ENCODE measurements around the gene TSBP1. TPM values are rescaled to one million over a fixed set of nuclear protein-coding genes. Genes with fewer than 3 reads are reported as not detected.
"Not testable (repeated sequence)": the region's sequence is repeated elsewhere in the genome, so short reads cannot be mapped to it uniquely, and the experiment has no call there.

TSBP1 gene
- total RNA-seq, 1 donor from 2014 or later, result not detected

DNA sequence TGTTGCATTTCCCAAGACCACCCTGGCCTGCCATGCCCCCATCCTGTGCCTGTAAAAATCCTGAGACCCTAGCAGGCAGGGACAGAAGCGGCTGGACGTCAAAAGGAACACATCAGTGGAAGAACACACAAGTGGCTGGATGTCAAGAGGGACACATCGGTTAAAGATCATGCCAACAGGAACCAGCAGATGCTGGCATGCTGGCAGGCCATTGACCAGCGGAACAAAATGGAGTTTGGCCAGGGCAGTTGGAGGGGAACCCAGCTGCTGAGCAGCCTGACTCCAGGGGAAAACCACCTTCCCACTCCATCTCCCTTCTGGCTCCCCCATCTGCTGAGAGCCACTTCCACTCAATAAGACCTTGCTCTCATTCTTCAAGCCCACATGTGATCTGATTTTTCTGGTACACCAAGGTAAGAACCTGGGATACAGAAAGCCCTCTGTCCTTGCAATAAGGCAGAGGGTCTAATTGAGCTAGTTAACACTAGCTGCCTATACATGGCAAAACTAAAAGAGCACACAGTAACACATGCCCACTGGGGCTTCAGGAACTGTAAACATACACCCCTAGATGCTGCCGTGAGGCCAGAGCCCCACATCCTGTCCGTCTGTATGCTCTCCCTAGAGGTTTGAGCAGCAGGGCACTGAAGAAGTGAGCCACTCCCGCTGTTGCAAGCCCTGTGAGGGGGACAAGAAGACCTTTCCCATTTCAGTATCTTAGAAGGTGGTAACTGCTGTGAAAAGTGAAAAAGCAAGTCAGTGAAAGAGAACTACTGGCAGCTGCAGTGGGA, 4.2 kb upstream of the TSBP1 start:
- Histone ChIP-seq H3K9me3 (no peaks in the 10 kb centered on the region), H3K36me3 (no peaks in the 10 kb centered on the region), H3K4me1 (no peaks in the 10 kb centered on the region), H3K4me3 (no peak overlapping the region), H3K27me3 (no peaks in the 10 kb centered on the region), H3K27ac (no peak overlapping the region)
- TF ChIP-seq CTCF (IDR thresholded peaks at IDR 0.05) (no peak), POLR2A (IDR thresholded peaks at IDR 0.05) (no peak), POLR2AphosphoS5 (IDR thresholded peaks at IDR 0.05; ENCODE audit: insufficient read depth in 1 of 2, low read depth in 1 of 2) (no peak)
- no peak for DNase-seq (ENCODE audit: extremely low spot score in 2 of 2)
- intact Hi-C loops (cut with DNase I), result no loop called here

DNA sequence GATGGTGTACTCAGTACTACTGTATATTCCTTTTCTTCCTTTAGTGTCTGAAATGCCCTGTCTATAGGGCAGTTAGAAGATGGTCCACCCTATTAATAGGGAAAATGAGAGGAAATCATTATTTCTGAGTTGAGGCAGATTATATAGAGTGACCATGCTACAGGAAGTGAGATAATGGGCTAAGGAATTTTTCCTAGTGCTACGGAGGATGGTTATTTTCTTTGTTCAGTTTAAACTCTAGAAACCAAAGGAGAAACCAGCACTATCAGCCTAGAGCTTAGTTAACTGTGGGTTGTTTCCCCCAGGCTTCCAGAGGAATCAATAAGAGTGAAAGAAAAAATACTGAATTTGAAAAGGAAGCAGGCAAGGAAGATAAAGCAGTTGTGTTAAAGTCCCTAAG, 474 bp downstream of the TSBP1 start:
- no peaks in the 10 kb centered on the region for H3K9me3 ChIP-seq
- H3K4me3 ChIP-seq, result no peak overlapping the region
- H3K4me1 ChIP-seq, result no peaks in the 10 kb centered on the region
- TF ChIP-seq CTCF (IDR thresholded peaks at IDR 0.05) (no peak), POLR2AphosphoS5 (IDR thresholded peaks at IDR 0.05; ENCODE audit: insufficient read depth in 1 of 2, low read depth in 1 of 2) (no peak), POLR2A (IDR thresholded peaks at IDR 0.05) (no peak)
- no peak overlapping the region for H3K27ac ChIP-seq
- intact Hi-C loops (cut with DNase I), result no loop called here
- H3K27me3 ChIP-seq, result no peaks in the 10 kb centered on the region
- DNase-seq (ENCODE audit: extremely low spot score in 2 of 2), result no peak
- H3K36me3 ChIP-seq, result no peaks in the 10 kb centered on the region

GRCh38 chr6:32370505-32370904, 1.2 kb downstream of the TSBP1 start:
- TF ChIP-seq POLR2A (IDR thresholded peaks at IDR 0.05), result no peak
- no peak for TF ChIP-seq POLR2AphosphoS5 (IDR thresholded peaks at IDR 0.05; ENCODE audit: insufficient read depth in 1 of 2, low read depth in 1 of 2)
- TF ChIP-seq CTCF (IDR thresholded peaks at IDR 0.05), result no peak
- intact Hi-C loops (cut with DNase I), result no loop called here
- no peaks in the 10 kb centered on the region for H3K36me3 ChIP-seq
- H3K4me3 ChIP-seq, result no peak overlapping the region
- no peaks in the 10 kb centered on the region for H3K27me3 ChIP-seq
- H3K9me3 ChIP-seq, result no peaks in the 10 kb centered on the region
- H3K27ac ChIP-seq, result no peak overlapping the region
- no peaks in the 10 kb centered on the region for H3K4me1 ChIP-seq
- no peak for DNase-seq (ENCODE audit: extremely low spot score in 2 of 2)

DNA sequence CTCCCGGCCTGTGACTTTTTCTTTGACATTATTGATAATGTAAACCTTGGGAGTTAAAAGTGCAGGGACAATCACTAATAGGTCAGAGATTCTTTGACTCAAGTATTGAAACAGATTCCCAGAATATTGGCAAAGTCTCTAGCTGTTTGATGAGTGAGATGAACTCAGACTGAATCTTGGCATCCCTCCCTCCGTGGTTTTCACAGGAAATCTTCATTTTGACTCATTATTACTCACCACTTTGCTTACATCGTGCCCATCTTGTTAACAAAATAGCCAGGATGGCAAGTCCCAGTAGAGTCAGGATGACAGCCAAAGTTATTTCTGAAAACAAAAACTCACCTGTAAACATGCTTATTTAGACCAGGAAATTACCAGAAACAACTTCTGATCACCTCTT, 2.0 kb downstream of the TSBP1 start:
- no peak overlapping the region for H3K4me3 ChIP-seq
- TF ChIP-seq CTCF (IDR thresholded peaks at IDR 0.05), result no peak
- no peak for TF ChIP-seq POLR2A (IDR thresholded peaks at IDR 0.05)
- TF ChIP-seq POLR2AphosphoS5 (IDR thresholded peaks at IDR 0.05; ENCODE audit: insufficient read depth in 1 of 2, low read depth in 1 of 2), result no peak
- no peaks in the 10 kb centered on the region for H3K36me3 ChIP-seq
- DNase-seq (ENCODE audit: extremely low spot score in 2 of 2), result no peak
- H3K4me1 ChIP-seq, result no peaks in the 10 kb centered on the region
- no peaks in the 10 kb centered on the region for H3K9me3 ChIP-seq
- H3K27ac ChIP-seq, result no peak overlapping the region
- no peaks in the 10 kb centered on the region for H3K27me3 ChIP-seq
- intact Hi-C loops (cut with DNase I), result no loop called here

GRCh38 chr6:32367644-32368043, 4.1 kb downstream of the TSBP1 start:
- Histone ChIP-seq H3K9me3 (no peaks in the 10 kb centered on the region), H3K27me3 (no peaks in the 10 kb centered on the region), H3K4me1 (no peaks in the 10 kb centered on the region), H3K4me3 (no peak overlapping the region), H3K36me3 (no peaks in the 10 kb centered on the region), H3K27ac (no peak overlapping the region)
- intact Hi-C loops (cut with DNase I), result no loop called here
- DNase-seq (ENCODE audit: extremely low spot score in 2 of 2), result no peak
- TF ChIP-seq CTCF (IDR thresholded peaks at IDR 0.05) (no peak), POLR2A (IDR thresholded peaks at IDR 0.05) (no peak), POLR2AphosphoS5 (IDR thresholded peaks at IDR 0.05; ENCODE audit: insufficient read depth in 1 of 2, low read depth in 1 of 2) (no peak)

- H3K4me3 ChIP-seq; H3K36me3 ChIP-seq; DNase-seq (ENCODE audit: extremely low spot score in 2 of 2); intact Hi-C loops (cut with DNase I); H3K4me1 ChIP-seq; H3K9me3 ChIP-seq; H3K27me3 ChIP-seq; H3K27ac ChIP-seq: not testable (repeated sequence)
Measured at GRCh38 chr6:32359225-32359624, 12.5 kb downstream of the TSBP1 start.

DNA sequence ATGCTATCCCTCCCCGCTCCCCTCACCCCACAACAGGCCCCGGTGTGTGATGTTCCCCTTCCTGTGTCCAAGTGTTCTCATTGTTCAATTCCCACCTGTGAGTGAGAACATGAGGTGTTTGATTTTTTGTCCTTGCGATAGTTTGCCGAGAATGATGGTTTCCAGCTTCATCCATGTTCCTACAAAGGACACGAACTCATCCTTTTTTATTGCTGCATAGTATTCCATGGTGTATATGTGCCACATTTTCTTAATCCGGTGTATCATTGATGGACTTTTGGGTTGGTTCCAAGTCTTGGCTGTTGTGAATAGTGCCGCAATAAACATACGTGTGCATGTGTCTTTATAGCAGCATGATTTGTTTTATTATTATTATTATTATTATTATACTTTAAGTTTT, 13.2 kb downstream of the TSBP1 start:
- H3K4me1 ChIP-seq, H3K36me3 ChIP-seq, H3K27ac ChIP-seq: not testable (repeated sequence)

More for the DNA sequence above, 13.2 kb downstream of the TSBP1 start:
- H3K9me3 ChIP-seq; H3K4me3 ChIP-seq; DNase-seq (ENCODE audit: extremely low spot score in 2 of 2); H3K27me3 ChIP-seq; intact Hi-C loops (cut with DNase I): not testable (repeated sequence)
